ENCODE results near the gene AVPR2. TPM values are rescaled to one million over a fixed set of nuclear protein-coding genes. Genes with fewer than 3 reads are reported as not detected.

Gene AVPR2
- polyA plus RNA-seq, 1 donor from 2014 or later: not detected

- Histone ChIP-seq H3K36me3 (ENCODE audit: insufficient read depth, low read length) (no peaks in the 10 kb centered on the region), H3K4me3 (ENCODE audit: low read length) (peak overlapping the region; percentile 39), H4K20me1 (ENCODE audit: insufficient read depth) (no peaks in the 10 kb centered on the region), H3K27me3 (ENCODE audit: insufficient read depth, low read depth, low read length) (no peaks in the 10 kb centered on the region), H3F3A (ENCODE audit: insufficient read depth, low read length, poor library complexity, severe bottlenecking) (no peaks in the 10 kb centered on the region), H3K9me3 (ENCODE audit: low read length) (no peaks in the 10 kb centered on the region), H3K27ac (ENCODE audit: low read length) (peak overlapping the region; percentile 91), H3K4me2 (ENCODE audit: low read length) (no peak overlapping the region), H3K79me2 (replicated peaks; ENCODE audit: insufficient read depth, low read length) (peaks cover 31% of the 10 kb centered on the region), H3K9ac (ENCODE audit: low read length) (peak overlapping the region; percentile 71), H2AFZ (ENCODE audit: low read depth, low read length) (no peak overlapping the region), H3K9me2 (ENCODE audit: insufficient read depth, low read length) (no peaks in the 10 kb centered on the region)
- TF ChIP-seq POLR2AphosphoS5 (IDR thresholded peaks at IDR 0.05) (peak; percentile 55), TAF1 (IDR thresholded peaks at IDR 0.05; ENCODE audit: low read depth) (no peak), REST (IDR thresholded peaks at IDR 0.05; ENCODE audit: borderline replicate concordance) (peak; percentile 86), MXI1 (conservative IDR thresholded peaks at IDR 0.05; ENCODE audit: poor library complexity, severe bottlenecking) (peak; percentile 67), EP300 (conservative IDR thresholded peaks at IDR 0.05; ENCODE audit: poor library complexity, severe bottlenecking) (peak; percentile 87), SMC3 (conservative IDR thresholded peaks at IDR 0.05; ENCODE audit: poor library complexity) (peak; percentile 59), EZH2 (IDR thresholded peaks at IDR 0.05; ENCODE audit: borderline replicate concordance, insufficient read depth, low read length, poor library complexity, severe bottlenecking) (no peak), RAD21 (conservative IDR thresholded peaks at IDR 0.05) (peak; percentile 40), CTCF (IDR thresholded peaks at IDR 0.05; ENCODE audit: poor library complexity, severe bottlenecking) (no peak)
Measured at GRCh38 chrX:153871451-153871850, 33.0 kb upstream of the AVPR2 start.

- Histone ChIP-seq H3K27me3 (ENCODE audit: insufficient read depth, low read depth, low read length) (no peaks in the 10 kb centered on the region), H3K4me2 (ENCODE audit: low read length) (no peak overlapping the region)
Measured at GRCh38 chrX:153871946-153872878, 32.3 kb upstream of the AVPR2 start.

More at GRCh38 chrX:153871946-153872878, 32.3 kb upstream of the AVPR2 start:
- H4K20me1 ChIP-seq (ENCODE audit: insufficient read depth): no peaks in the 10 kb centered on the region
- no peaks in the 10 kb centered on the region for H3K9me2 ChIP-seq (ENCODE audit: insufficient read depth, low read length)
- no peaks in the 10 kb centered on the region for H3K36me3 ChIP-seq (ENCODE audit: insufficient read depth, low read length)
- TF ChIP-seq CTCF (IDR thresholded peaks at IDR 0.05; ENCODE audit: poor library complexity, severe bottlenecking) (no peak), MXI1 (conservative IDR thresholded peaks at IDR 0.05; ENCODE audit: poor library complexity, severe bottlenecking) (no peak), POLR2AphosphoS5 (IDR thresholded peaks at IDR 0.05) (no peak), EZH2 (IDR thresholded peaks at IDR 0.05; ENCODE audit: borderline replicate concordance, insufficient read depth, low read length, poor library complexity, severe bottlenecking) (no peak), REST (IDR thresholded peaks at IDR 0.05; ENCODE audit: borderline replicate concordance) (no peak), TAF1 (IDR thresholded peaks at IDR 0.05; ENCODE audit: low read depth) (no peak), EP300 (conservative IDR thresholded peaks at IDR 0.05; ENCODE audit: poor library complexity, severe bottlenecking) (no peak)
- no peak overlapping the region for H2AFZ ChIP-seq (ENCODE audit: low read depth, low read length)
- peaks cover 32% of the 10 kb centered on the region for H3K79me2 ChIP-seq (replicated peaks; ENCODE audit: insufficient read depth, low read length)
- H3K9ac ChIP-seq (ENCODE audit: low read length): peak overlapping the region; percentile 71
- H3K27ac ChIP-seq (ENCODE audit: low read length): peak overlapping the region; percentile 91
- H3F3A ChIP-seq (ENCODE audit: insufficient read depth, low read length, poor library complexity, severe bottlenecking): no peaks in the 10 kb centered on the region
- H3K4me3 ChIP-seq (ENCODE audit: low read length): peak overlapping the region; percentile 64
- no peaks in the 10 kb centered on the region for H3K9me3 ChIP-seq (ENCODE audit: low read length)

All from neural cell (in vitro differentiated cells).